Cardiac fibroblast (primary cell): Measurements from ENCODE around the gene NR4A3.
A peak's percentile ranks its signal among the peaks of the same experiment; 100 is the strongest.

ENCODE experiments used
- DNase-seq, 2 donors: peaks; one replicate each; pipeline versions ENCODE4 v3.0.0 to v3.0.0-alpha.2; 2010; ENCODE audit warnings: low read depth in 2 of 2
- H3K4me3 ChIP-seq, 2 donors: replicated peaks in 1 of 2; 1 replicate in 1 of 2; 2 replicates in 1 of 2; pipeline ENCODE4 v1.5.1; 2011; ENCODE audit warnings: low read depth in 2 of 2, low read length in 2 of 2, mild to moderate bottlenecking in 2 of 2, moderate library complexity in 1 of 2
- TF ChIP-seq, protein P1 (sequence below): IDR thresholded peaks from one replicate; pipeline ENCODE4 v1.5.1; 2011; ENCODE audit warnings: low read depth, mild to moderate bottlenecking, low read length, inconsistent platforms

The NR4A3 gene

DNA sequence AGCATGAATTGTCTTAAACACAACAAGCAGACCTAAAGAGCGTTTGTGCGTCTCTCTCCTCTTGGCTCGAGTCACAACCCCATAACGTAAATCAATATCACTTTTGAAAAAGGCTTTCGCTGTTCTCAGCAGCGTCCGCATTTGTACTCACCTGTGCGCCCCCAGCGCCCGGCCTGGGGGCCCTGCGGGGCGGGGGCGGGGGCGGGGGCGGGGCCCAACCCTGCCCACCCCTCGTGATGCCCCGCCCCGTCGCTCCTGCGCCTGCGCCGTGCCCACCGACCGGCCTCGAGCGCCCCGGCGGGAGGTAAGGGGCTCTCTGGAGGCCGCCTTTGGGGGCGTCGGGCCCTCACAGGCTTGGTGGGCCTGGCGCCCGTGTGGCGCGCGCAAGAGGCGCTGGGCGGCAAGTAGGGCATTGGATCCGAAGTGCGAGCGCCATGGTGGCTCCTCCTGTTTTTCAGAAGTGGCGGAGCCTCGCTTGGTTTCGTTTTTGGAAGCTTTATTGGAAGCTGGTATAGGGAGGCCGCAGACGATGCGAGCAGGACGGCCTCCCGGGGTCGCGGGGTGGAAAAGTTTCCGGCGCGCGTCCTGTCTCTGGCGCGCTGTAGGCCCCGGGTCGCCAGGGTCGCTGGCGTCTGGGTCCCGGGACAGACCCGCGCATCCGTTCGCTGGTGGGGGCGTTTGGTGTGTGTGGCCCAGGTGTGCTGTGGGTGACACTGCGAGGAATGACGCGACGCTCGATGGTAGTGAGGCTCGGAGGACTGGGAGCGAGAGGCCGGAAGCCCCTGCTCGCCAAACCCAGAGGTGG lies 84.9 kb downstream of the NR4A3 start, which contains the start of gene STX17:
STX17 (plus strand) TSS at position 252 of the 805 bp plus-strand sequence. CDS start 8,586 bp downstream, outside the sequence.
- H3K4me3 ChIP-seq, result peak within 1 kb of the TSS; percentile 74 to 82
- peak; percentile 78 for DNase-seq

DNA sequence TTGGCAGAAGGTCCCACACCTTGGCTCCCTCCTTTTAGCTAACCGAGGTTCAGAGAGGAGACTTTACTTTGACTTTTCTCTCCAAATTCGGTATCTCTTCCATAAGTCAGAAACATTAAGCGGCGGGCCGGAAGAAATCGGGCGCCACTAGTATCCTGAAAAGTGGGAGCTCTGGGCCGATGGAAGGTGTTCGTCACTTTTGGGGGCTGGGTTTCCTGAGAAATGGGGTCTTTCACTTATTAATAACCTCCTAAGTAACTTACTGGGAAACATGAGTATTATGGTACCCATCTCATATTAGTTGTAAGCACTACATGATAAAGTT lies 85.5 kb downstream of the NR4A3 start:
- no peak for DNase-seq
- peak overlapping the region; percentile 74 to 82 for H3K4me3 ChIP-seq
- TF ChIP-seq, protein P1, sequence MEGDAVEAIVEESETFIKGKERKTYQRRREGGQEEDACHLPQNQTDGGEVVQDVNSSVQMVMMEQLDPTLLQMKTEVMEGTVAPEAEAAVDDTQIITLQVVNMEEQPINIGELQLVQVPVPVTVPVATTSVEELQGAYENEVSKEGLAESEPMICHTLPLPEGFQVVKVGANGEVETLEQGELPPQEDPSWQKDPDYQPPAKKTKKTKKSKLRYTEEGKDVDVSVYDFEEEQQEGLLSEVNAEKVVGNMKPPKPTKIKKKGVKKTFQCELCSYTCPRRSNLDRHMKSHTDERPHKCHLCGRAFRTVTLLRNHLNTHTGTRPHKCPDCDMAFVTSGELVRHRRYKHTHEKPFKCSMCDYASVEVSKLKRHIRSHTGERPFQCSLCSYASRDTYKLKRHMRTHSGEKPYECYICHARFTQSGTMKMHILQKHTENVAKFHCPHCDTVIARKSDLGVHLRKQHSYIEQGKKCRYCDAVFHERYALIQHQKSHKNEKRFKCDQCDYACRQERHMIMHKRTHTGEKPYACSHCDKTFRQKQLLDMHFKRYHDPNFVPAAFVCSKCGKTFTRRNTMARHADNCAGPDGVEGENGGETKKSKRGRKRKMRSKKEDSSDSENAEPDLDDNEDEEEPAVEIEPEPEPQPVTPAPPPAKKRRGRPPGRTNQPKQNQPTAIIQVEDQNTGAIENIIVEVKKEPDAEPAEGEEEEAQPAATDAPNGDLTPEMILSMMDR, result no peak

More for the DNA sequence above, 84.9 kb downstream of the NR4A3 start, which contains the start of gene STX17:
- TF ChIP-seq, protein P1, result no peak

DNA sequence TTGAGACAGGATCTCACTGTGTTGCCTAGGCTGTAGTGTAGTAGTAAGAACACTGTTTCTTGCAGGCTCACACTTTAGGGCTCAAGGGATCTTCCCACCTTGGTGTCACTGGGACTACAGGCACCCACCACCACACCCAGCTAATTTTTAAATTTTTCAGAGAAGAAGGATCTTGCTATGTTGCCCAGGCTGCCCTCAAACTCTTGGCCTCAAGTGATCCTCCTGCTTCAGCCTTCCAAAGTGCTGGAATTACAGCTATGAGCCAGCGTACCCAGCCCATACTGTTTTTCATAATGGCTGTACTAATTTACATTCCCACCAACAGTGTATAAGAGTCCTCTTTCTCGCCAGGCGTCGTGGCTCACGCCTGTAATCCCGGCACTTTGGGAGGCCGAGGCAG lies 89.9 kb downstream of the NR4A3 start:
- no peak for DNase-seq
- H3K4me3 ChIP-seq, result no peak overlapping the region
- TF ChIP-seq, protein P1, result no peak
